ENCODE results near the gene KRTAP19-4.

Gene KRTAP19-4

DNA sequence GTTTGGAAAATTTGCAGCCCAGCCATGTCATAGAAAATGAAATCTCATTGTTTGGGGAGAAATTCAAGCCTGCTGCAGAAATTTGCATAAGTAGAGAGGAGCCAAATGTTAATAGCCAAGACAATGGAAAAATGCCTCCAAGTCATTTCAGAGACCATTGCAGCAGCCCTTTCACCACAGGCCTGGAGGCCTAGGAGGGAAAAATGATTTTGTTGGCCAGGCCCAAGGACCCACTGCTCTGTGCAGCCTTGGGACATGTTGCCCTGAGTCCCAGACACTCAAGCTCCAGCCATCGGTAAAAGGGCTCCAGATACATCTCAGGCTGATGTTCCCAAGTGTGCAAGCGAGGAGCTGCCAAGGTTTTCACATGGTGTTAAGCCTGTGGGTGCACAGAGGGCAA lies 10.8 kb downstream of the KRTAP19-4 start:
- H3K9me3 ChIP-seq (ENCODE audit: low read depth, low read length): no peaks in the 10 kb centered on the region
- TF ChIP-seq FOXP2 (optimal IDR thresholded peaks at IDR 0.05; ENCODE audit: control extremely low read depth, extremely low read length, insufficient read depth): no peak
- TF ChIP-seq EZH2 (IDR thresholded peaks at IDR 0.05): no peak
- TF ChIP-seq POLR2AphosphoS5 (IDR thresholded peaks at IDR 0.05; ENCODE audit: borderline replicate concordance, low read depth, low read length): no peak
- H3K4me3 ChIP-seq: no peak overlapping the region

DNA sequence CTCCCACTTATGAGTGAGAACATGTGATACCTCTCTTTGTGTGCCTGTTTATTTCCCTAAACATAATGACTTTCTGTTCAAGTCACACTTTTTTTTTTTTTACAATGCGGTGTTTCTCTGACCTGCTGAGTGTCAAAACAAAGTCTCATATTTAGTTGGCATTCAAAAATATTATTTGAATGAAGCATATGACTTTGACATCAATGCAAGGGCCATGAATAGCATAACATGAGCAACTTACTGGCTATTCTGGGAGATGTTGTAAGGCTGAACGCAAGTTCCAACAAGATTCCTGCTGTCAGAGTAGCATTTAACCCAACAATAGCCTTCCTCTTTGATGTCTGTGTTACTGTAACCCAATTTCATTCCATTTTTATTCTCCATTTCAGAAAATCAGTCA lies 14.8 kb downstream of the KRTAP19-4 start:
- Histone ChIP-seq H3K27ac (no peak overlapping the region), H3K9me3 (ENCODE audit: low read depth, low read length) (no peaks in the 10 kb centered on the region), H3K9ac (ENCODE audit: insufficient read length) (no peak overlapping the region), H3K4me3 (no peak overlapping the region), H3K36me3 (ENCODE audit: insufficient read depth, low read length) (no peaks in the 10 kb centered on the region)
- DNase-seq (ENCODE audit: low read depth, low spot score): no peak
- no peak for TF ChIP-seq FOXP2 (optimal IDR thresholded peaks at IDR 0.05; ENCODE audit: control extremely low read depth, extremely low read length, insufficient read depth)
- TF ChIP-seq POLR2AphosphoS5 (IDR thresholded peaks at IDR 0.05; ENCODE audit: borderline replicate concordance, low read depth, low read length): no peak
- no peak for TF ChIP-seq EZH2 (IDR thresholded peaks at IDR 0.05)

More for the DNA sequence above, 10.8 kb downstream of the KRTAP19-4 start:
- DNase-seq (ENCODE audit: low read depth, low spot score): no peak
- Histone ChIP-seq H3K9ac (ENCODE audit: insufficient read length) (no peak overlapping the region), H3K27ac (no peak overlapping the region), H3K36me3 (ENCODE audit: insufficient read depth, low read length) (no peaks in the 10 kb centered on the region)

DNA sequence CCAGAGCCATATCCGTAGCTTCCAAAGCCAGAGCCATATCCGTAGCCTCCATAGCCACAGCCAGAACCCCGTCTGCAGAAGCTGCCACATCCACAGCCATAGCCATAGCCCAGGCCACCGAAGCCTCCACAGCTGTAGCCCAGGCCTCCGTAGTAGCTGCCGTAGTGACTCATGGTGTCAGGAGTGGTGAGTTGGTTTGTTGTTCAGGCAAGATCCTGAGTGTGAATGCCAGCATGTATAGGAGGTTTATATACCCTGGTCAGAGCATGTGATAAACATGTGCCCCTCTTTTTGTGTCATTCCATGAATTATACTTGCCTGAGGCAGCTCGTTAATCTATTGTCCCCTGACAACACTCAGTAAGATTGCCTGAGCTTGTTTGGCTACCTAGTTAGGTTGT lies 16.8 kb downstream of the KRTAP19-4 start, which contains the start of gene KRTAP19-1:
KRTAP19-1 (minus strand) TSS at position 223 of the 400 bp plus-strand sequence; CDS start at position 173, 50 bp downstream.
- no peak for DNase-seq (ENCODE audit: low read depth, low spot score)
- Histone ChIP-seq H3K4me3 (no peak within 1 kb of the TSS), H3K9me3 (ENCODE audit: low read depth, low read length) (no peaks in the 10 kb centered on the region), H3K9ac (ENCODE audit: insufficient read length) (no peak within 1 kb of the TSS), H3K36me3 (ENCODE audit: insufficient read depth, low read length) (no peaks in the 10 kb centered on the region), H3K27ac (no peak within 1 kb of the TSS)
- TF ChIP-seq EZH2 (IDR thresholded peaks at IDR 0.05) (no peak), POLR2AphosphoS5 (IDR thresholded peaks at IDR 0.05; ENCODE audit: borderline replicate concordance, low read depth, low read length) (no peak), FOXP2 (optimal IDR thresholded peaks at IDR 0.05; ENCODE audit: control extremely low read depth, extremely low read length, insufficient read depth) (no peak)

DNA sequence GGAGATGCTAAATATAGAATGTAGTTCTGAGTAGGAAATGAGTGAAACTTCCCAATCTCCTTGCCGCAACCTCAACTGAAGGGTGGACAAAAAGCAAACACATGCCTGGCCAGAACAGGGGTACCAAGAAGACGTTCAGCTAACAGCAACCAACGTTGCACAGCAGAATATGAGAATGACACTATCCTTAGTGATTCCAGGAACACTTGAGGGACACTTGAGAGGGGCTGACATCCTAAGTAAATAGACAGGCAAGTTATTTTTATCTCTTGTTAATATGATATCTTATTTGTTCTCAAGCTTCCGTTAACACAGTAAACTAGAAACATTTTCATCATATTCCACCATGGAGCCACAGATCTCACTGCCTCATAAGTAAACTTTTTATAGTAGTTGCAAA lies 17.7 kb downstream of the KRTAP19-4 start:
- DNase-seq (ENCODE audit: low read depth, low spot score): no peak
- no peaks in the 10 kb centered on the region for H3K9me3 ChIP-seq (ENCODE audit: low read depth, low read length)
- no peaks in the 10 kb centered on the region for H3K36me3 ChIP-seq (ENCODE audit: insufficient read depth, low read length)
- no peak overlapping the region for H3K27ac ChIP-seq
- TF ChIP-seq EZH2 (IDR thresholded peaks at IDR 0.05): no peak
- TF ChIP-seq FOXP2 (optimal IDR thresholded peaks at IDR 0.05; ENCODE audit: control extremely low read depth, extremely low read length, insufficient read depth): no peak
- no peak for TF ChIP-seq POLR2AphosphoS5 (IDR thresholded peaks at IDR 0.05; ENCODE audit: borderline replicate concordance, low read depth, low read length)
- no peak overlapping the region for H3K4me3 ChIP-seq
- H3K9ac ChIP-seq (ENCODE audit: insufficient read length): no peak overlapping the region

DNA sequence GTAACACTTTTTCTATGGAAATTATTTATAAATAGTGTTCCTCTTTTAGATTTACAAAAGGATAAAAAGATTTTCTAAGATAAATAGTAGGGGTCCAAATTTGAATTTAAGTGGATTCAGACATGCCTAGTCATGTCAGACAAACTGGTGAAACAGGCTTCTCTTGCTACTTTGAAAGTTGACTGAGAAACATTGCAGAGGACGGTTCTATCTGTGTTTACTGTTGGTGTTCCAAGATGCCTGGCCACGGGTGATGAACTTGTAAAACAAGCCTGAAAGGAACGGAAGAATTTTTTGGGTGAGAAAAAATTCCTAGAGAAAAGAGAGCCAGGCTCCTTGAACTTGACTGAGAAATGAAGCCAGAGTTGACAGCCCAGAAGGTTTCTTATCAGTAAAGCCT lies 19.0 kb downstream of the KRTAP19-4 start:
- H3K9ac ChIP-seq (ENCODE audit: insufficient read length): no peak overlapping the region

DNA sequence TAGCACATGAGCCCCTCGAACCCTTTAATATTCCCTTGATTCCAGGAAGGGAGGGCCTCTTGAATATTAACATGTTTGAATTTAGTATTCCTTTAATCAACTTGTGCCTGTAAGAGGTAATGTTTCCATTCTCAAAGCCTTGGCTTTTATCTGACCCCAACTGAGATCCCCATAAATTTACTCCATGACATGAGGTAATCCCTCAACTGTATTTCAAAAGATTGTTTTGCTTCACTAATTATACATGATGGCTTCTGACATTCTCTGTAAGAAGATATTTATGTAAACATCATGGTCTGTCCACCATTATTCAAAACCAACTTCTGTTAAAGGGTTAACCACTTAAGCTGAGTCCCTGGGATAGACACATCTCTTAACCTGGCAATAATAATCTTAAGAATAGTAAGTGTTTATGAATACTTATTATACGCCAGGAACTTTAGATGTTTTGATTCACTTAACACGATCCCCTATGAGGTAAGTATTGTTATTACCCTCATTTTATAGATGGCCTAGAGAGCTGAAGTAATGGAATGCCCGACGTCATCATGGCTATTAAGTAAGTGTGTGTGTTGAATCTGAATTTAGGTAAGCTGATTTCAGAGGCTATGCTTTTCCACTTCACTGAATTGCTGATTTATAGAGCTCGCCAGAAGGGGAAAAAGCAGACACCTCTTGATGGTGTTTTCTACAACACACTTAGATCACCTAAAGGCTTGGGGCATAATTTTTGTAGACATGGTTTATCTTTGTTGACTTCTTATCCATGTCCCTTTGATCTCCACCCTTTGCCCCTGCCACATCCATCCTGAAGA lies 27.9 kb downstream of the KRTAP19-4 start:
- no peak for DNase-seq (ENCODE audit: low read depth, low spot score)
- Histone ChIP-seq H3K27ac (no peak overlapping the region), H3K4me3 (no peak overlapping the region), H3K36me3 (ENCODE audit: insufficient read depth, low read length) (no peaks in the 10 kb centered on the region), H3K9ac (ENCODE audit: insufficient read length) (no peak overlapping the region), H3K9me3 (ENCODE audit: low read depth, low read length) (no peaks in the 10 kb centered on the region)
- TF ChIP-seq FOXP2 (optimal IDR thresholded peaks at IDR 0.05; ENCODE audit: control extremely low read depth, extremely low read length, insufficient read depth) (no peak), POLR2AphosphoS5 (IDR thresholded peaks at IDR 0.05; ENCODE audit: borderline replicate concordance, low read depth, low read length) (no peak), EZH2 (IDR thresholded peaks at IDR 0.05) (no peak)

More for the DNA sequence above, 19.0 kb downstream of the KRTAP19-4 start:
- DNase-seq (ENCODE audit: low read depth, low spot score): no peak
- H3K9me3 ChIP-seq (ENCODE audit: low read depth, low read length): no peaks in the 10 kb centered on the region
- no peak for TF ChIP-seq EZH2 (IDR thresholded peaks at IDR 0.05)
- no peak for TF ChIP-seq FOXP2 (optimal IDR thresholded peaks at IDR 0.05; ENCODE audit: control extremely low read depth, extremely low read length, insufficient read depth)
- no peak for TF ChIP-seq POLR2AphosphoS5 (IDR thresholded peaks at IDR 0.05; ENCODE audit: borderline replicate concordance, low read depth, low read length)
- no peaks in the 10 kb centered on the region for H3K36me3 ChIP-seq (ENCODE audit: insufficient read depth, low read length)
- no peak overlapping the region for H3K4me3 ChIP-seq
- no peak overlapping the region for H3K27ac ChIP-seq

DNA sequence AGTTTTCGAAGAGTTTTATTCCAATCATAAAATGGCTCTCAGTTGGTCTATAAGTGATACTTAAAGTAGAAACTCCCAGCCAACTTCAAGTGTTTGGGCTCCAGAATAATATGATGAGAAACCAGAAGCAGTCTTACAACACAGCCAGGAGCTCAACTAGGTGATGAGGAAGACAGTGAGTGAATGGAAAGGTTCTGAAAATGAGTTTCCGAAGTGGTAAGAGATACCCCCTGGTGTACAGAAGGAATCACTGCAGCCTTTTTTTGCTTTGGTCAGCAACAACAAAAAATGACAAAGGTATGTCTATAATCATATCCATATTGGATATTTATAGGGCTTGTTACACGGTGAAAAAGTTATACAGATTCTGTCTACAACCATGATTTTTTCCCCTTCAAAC lies 33.3 kb downstream of the KRTAP19-4 start:
- H3K9ac ChIP-seq (ENCODE audit: insufficient read length): no peak overlapping the region
- no peak overlapping the region for H3K4me3 ChIP-seq
- no peaks in the 10 kb centered on the region for H3K36me3 ChIP-seq (ENCODE audit: insufficient read depth, low read length)
- DNase-seq (ENCODE audit: low read depth, low spot score): no peak
- TF ChIP-seq POLR2AphosphoS5 (IDR thresholded peaks at IDR 0.05; ENCODE audit: borderline replicate concordance, low read depth, low read length): no peak
- TF ChIP-seq FOXP2 (optimal IDR thresholded peaks at IDR 0.05; ENCODE audit: control extremely low read depth, extremely low read length, insufficient read depth): no peak
- TF ChIP-seq EZH2 (IDR thresholded peaks at IDR 0.05): no peak
- H3K9me3 ChIP-seq (ENCODE audit: low read depth, low read length): no peaks in the 10 kb centered on the region
- no peak overlapping the region for H3K27ac ChIP-seq

DNA sequence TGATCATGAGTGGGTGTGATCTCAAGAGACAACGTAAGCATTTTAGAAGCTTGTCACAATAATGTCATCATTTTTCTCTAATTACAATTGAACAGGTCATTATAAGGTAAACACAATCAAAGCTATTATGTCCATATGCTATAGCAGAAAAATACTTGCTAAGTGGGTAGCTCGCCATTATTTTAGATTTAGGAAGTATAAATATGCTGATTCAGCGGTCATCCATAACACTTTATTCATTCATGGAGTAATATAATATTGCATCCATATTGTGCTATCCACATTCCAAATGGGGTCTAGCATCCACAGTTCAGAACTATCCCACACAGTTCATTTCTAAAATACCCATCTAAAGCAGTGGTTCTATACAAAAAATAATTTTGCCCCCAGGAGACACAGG lies 48.5 kb downstream of the KRTAP19-4 start:
- no peak for DNase-seq (ENCODE audit: low read depth, low spot score)
- H3K36me3 ChIP-seq (ENCODE audit: insufficient read depth, low read length): no peaks in the 10 kb centered on the region
- H3K9ac ChIP-seq (ENCODE audit: insufficient read length): no peak overlapping the region
- TF ChIP-seq POLR2AphosphoS5 (IDR thresholded peaks at IDR 0.05; ENCODE audit: borderline replicate concordance, low read depth, low read length) (no peak), FOXP2 (optimal IDR thresholded peaks at IDR 0.05; ENCODE audit: control extremely low read depth, extremely low read length, insufficient read depth) (no peak)
- H3K9me3 ChIP-seq (ENCODE audit: low read depth, low read length): no peaks in the 10 kb centered on the region
- no peak overlapping the region for H3K4me3 ChIP-seq
- H3K27ac ChIP-seq: no peak overlapping the region

Measured in SK-N-MC (cell line).